ENCODE data around the gene CNIH3.
"Not testable (repeated sequence)": the region's sequence is repeated elsewhere in the genome, so short reads cannot be mapped to it uniquely, and the experiment has no call there.

The CNIH3 gene

GRCh38 chr1:224615861-224616755 is at the start of gene CNIH3:
Gene CNIH3, plus strand, starts transcription at chr1:224616317. Its CDS starts 858 bp downstream, at chr1:224617175.
- peak; percentile 90 for DNase-seq

GRCh38 chr1:224566492-224566891 is 49.6 kb upstream of the CNIH3 start:
- DNase-seq = not testable (repeated sequence)

GRCh38 chr1:224569276-224569675 is 46.8 kb upstream of the CNIH3 start:
- no peak for DNase-seq

GRCh38 chr1:224571975-224572374 is 44.1 kb upstream of the CNIH3 start:
- not testable (repeated sequence) for DNase-seq

GRCh38 chr1:224579526-224579925 is 36.6 kb upstream of the CNIH3 start:
- no peak for DNase-seq

- no peak for DNase-seq
These were observed 36.1 kb upstream of the CNIH3 start for GRCh38 chr1:224580006-224580405.

- DNase-seq = peak; percentile 49
These were observed 34.1 kb upstream of the CNIH3 start for GRCh38 chr1:224582041-224582440.

GRCh38 chr1:224583774-224584173 is 32.3 kb upstream of the CNIH3 start:
- no peak for DNase-seq

GRCh38 chr1:224585051-224585450 is 31.1 kb upstream of the CNIH3 start:
- no peak for DNase-seq

GRCh38 chr1:224587051-224587450 is 29.1 kb upstream of the CNIH3 start:
- DNase-seq = no peak

GRCh38 chr1:224588515-224588914 is 27.6 kb upstream of the CNIH3 start:
- no peak for DNase-seq

GRCh38 chr1:224589006-224589405 is 27.1 kb upstream of the CNIH3 start:
- no peak for DNase-seq

GRCh38 chr1:224591326-224591725 is 24.8 kb upstream of the CNIH3 start:
- DNase-seq = no peak

- DNase-seq = no peak
These were observed 23.2 kb upstream of the CNIH3 start for GRCh38 chr1:224592636-224593582.

- no peak for DNase-seq
These were observed 21.8 kb upstream of the CNIH3 start for GRCh38 chr1:224594360-224594759.

GRCh38 chr1:224594851-224595250 is 21.3 kb upstream of the CNIH3 start:
- DNase-seq = no peak

- no peak for DNase-seq
These were observed 10.5 kb upstream of the CNIH3 start for GRCh38 chr1:224605482-224606181.

GRCh38 chr1:224607188-224608148 is 8.6 kb upstream of the CNIH3 start:
- no peak for DNase-seq

- no peak for DNase-seq
These were observed 6.8 kb upstream of the CNIH3 start for GRCh38 chr1:224609333-224609732.

- DNase-seq = no peak
These were observed 3.9 kb upstream of the CNIH3 start for GRCh38 chr1:224612246-224612645.

GRCh38 chr1:224613486-224613885 is 2.6 kb upstream of the CNIH3 start:
- no peak for DNase-seq
